Measurements from ENCODE around the gene TEP1.

TEP1 gene

GRCh38 chr14:20334017-20334416 lies 79.3 kb downstream of the TEP1 start:
- no peak for DNase-seq

GRCh38 chr14:20333494-20333841 lies 79.8 kb downstream of the TEP1 start:
- no peak for DNase-seq

GRCh38 chr14:20332788-20333493 lies 80.4 kb downstream of the TEP1 start, which contains the start of gene CCNB1IP1:
Gene CCNB1IP1 (minus strand): TSS chr14:20333279. CDS start chr14:20316523, 16,756 bp downstream.
- peak; percentile 49 for DNase-seq

GRCh38 chr14:20332431-20332787 lies 80.9 kb downstream of the TEP1 start:
- no peak for DNase-seq

GRCh38 chr14:20331053-20331613 lies 82.2 kb downstream of the TEP1 start:
- DNase-seq = no peak

GRCh38 chr14:20329355-20329754 lies 83.9 kb downstream of the TEP1 start:
- DNase-seq = no peak

- DNase-seq = peak; percentile 21
These were observed 84.6 kb downstream of the TEP1 start for GRCh38 chr14:20328705-20329104.

- DNase-seq = peak; percentile 59
These were observed 86.1 kb downstream of the TEP1 start for GRCh38 chr14:20327005-20327869.

- no peak for DNase-seq
These were observed 95.6 kb downstream of the TEP1 start for GRCh38 chr14:20317720-20318119.
